NCI-H510A (cell line): Measurements from ENCODE around the gene ABCC4.

ENCODE experiments used
- DNase-seq: peaks from one replicate; lab custom pipeline; 2025; lab: John Stamatoyannopoulos, UW

Gene ABCC4, protein sequence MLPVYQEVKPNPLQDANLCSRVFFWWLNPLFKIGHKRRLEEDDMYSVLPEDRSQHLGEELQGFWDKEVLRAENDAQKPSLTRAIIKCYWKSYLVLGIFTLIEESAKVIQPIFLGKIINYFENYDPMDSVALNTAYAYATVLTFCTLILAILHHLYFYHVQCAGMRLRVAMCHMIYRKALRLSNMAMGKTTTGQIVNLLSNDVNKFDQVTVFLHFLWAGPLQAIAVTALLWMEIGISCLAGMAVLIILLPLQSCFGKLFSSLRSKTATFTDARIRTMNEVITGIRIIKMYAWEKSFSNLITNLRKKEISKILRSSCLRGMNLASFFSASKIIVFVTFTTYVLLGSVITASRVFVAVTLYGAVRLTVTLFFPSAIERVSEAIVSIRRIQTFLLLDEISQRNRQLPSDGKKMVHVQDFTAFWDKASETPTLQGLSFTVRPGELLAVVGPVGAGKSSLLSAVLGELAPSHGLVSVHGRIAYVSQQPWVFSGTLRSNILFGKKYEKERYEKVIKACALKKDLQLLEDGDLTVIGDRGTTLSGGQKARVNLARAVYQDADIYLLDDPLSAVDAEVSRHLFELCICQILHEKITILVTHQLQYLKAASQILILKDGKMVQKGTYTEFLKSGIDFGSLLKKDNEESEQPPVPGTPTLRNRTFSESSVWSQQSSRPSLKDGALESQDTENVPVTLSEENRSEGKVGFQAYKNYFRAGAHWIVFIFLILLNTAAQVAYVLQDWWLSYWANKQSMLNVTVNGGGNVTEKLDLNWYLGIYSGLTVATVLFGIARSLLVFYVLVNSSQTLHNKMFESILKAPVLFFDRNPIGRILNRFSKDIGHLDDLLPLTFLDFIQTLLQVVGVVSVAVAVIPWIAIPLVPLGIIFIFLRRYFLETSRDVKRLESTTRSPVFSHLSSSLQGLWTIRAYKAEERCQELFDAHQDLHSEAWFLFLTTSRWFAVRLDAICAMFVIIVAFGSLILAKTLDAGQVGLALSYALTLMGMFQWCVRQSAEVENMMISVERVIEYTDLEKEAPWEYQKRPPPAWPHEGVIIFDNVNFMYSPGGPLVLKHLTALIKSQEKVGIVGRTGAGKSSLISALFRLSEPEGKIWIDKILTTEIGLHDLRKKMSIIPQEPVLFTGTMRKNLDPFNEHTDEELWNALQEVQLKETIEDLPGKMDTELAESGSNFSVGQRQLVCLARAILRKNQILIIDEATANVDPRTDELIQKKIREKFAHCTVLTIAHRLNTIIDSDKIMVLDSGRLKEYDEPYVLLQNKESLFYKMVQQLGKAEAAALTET (N-terminal part only)

DNA sequence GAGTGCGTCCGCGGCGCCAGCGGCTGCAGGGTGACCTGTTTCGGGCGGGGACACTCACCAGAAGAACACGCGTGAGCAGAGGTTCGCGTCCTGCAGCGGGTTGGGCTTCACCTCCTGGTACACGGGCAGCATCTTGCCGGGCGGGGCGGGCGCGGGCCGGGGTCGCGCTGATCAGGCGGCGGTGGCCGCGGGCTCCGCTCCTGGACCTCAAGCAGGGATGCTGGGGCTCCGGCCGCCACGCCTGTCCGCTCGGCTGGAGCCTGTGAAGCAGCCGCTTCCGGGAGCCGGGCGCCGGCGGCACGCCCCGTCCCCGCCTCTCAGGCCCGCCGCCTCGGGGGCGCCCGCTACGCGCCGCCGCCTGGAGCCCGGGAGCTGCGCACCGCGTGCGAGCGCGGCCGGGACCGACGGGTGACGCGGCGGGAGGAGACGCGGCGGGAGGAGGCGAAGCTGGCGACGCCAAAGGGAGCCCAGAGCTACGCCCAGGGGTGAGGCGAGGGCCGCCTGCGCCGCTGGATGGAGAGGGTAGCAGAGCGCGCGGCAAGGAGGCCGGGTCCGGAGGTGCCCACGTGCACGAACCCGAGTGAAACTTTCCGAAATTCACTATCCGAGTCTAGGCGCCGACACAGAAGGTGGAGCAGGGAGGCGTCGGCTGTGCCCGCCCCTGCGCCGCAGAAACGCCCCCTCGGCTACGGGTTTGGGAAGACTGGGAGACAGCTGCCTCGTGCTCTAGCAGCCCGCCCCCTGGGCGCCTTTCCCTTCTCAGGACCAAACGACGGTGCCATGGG is at the start of gene ABCC4:
TSS of gene ABCC4 (minus strand) at position 269 of the 785 bp plus-strand sequence. CDS start at position 132, 137 bp downstream.
- DNase-seq: peak; percentile 66

DNA sequence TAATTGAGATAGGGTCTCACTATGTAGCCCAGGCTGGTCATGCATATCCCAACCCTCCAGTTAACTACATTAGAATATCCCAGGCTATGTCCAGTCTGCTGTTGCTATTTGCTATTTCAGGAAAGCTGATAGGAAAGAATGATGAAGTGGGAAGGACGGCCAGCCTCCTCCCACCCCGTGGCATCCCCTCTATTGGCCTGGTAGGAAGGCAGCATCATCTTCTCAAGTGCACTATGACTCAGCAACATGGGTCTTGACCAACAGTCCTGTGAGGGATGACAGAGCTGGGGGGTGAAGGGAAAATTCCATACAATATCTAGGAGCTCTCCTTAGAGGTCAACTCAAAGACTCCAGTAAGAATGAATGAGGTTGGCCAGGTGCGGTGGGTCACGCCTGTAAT is 48.0 kb upstream of the ABCC4 start:
- no peak for DNase-seq

DNA sequence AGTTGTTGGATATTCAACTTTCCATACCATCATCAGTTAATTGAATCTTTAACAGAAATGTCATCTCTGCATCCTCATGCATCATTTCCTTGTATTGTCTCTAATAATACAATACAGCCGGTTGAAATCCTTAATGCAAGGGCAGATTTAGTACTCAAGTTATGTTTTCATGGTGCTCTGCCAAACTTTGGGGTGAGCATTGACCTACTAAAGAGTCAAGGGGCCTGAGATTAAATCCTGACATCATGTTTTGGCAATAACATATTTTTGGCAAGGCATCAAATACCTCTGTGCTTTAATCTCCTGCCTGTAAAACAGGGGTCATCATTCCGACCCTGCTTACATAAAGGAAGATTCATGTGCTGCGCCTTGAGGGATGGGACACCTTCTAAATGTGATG is 42.7 kb upstream of the ABCC4 start:
- no peak for DNase-seq

DNA sequence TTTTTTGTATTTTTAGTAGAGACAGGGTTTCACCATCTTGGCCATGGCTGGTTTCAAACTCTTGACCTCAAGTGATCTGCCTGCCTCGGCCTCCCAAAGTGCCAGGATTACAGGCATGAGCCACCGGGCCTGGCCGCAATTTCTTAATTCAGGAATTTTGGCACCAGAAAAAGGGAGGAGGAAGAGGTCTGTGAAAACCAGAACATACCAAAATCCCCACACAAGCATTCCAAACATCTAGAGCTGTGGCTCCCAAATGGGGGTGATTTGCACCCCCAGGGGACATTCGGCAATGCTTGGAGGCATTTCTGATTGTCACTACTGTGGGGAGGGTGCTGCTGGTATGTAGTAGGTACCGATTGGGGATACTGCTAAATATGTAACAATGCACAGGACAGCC is 40.2 kb upstream of the ABCC4 start:
- DNase-seq: no peak

DNA sequence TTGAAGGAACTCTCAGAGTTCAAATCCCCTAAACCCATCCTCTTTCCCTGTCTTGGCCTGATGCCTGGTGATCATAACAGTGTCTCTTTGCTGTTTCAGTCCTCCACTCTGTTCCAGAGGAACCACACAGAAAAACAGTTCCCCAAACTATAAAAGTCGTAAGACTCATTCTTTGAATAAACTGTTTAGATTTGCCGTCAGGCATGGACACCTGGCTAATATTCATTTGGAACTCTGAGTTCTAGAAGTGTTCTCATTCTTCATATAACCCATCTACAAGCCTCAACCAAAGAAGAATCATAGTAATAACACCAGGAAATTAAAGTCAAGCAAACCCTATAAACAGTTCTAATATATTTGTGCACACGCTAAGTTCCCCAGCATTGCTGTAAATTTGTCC is 37.7 kb upstream of the ABCC4 start:
- no peak for DNase-seq

DNA sequence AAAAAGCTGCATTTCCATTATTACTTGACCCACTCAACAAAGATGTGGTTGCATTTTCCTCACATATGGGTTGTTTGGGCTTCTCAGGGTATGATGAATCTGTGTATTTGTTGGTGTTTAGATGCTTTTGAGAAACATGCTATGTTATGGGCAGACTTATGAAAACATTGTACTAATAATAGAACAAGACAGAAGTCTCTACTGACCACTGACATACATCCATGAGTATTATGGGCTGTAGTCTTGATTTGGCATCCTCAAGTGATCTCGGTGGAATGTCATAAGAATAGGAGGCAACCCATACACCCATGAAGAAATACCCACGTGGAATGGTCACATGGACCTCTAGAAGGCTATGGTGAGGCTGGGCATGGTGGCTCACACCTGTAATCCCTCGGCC is 36.3 kb upstream of the ABCC4 start:
- DNase-seq: no peak

DNA sequence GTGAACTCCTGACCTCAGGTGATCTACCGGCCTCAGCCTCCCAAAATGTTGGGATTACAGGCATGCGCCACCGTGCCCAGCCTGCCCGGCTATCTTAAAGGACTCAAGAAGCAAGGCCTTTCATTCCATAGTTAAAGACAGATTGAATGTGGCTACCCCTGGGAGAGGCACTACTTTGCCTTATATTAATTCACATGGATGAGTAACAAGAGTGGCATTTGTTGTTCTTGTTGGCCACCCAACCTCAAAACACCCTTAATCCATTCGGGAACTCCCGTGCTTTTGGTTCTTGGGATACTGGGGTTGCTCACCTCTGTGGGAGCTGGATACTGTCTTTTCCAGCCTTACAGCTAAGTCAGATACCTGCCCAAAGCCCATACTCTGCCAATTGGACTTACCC is 34.4 kb upstream of the ABCC4 start:
- DNase-seq: no peak

DNA sequence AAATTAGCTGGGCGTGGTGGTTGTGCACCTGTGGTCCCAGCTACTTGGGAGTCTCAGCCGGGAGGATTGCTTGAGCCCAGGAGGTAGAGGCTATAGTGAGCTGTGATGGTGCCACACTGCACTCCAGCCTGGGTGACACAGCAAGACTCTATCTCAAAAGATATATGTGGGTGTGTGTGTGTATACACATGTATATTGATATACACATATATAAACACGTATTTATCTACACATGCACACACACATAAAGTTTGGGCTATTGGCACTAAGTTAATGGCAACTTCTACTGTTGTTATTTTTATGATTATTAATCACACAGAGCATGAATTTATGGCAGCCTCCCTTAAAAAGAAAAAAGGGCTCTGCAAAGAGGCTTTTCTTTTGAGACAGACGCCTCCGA is 27.1 kb upstream of the ABCC4 start:
- DNase-seq: no peak

DNA sequence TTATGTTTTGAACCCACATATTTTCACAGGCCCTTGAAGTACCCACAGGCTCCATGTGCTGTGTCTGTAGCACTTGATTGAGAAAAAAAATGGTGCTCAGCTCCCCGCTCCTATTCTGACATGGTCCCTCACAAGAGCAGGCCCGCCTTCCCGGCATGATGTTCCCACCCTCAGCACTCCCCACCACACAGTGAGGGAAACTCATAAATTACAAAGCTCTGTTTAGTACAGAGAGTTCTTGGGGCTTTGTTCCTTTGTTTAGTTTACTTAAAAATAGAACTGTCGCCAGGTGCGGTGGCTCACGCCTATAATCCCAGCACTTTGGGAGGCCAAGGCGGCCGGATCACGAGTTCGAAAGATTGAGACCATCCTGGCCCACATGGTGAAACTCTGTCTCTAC is 25.9 kb upstream of the ABCC4 start:
- no peak for DNase-seq

DNA sequence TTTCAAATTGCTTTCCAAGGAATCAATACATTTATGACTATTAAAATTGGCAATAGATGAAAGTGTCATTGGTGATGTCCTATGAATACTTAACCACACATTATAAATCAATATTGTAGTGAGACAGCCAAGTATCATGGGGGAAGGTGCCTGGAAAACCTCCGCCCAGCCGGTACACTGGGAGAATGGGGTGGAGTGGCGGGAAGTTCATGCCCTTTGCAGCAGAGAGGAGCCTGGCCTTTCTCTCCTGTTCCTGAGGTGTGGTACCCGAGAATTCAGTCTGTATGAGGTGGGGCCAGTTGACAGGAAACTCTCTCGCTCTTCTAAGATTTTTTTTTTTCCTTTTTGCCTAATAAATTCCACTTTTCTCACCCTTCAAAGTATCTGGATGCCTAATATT is 25.4 kb upstream of the ABCC4 start:
- no peak for DNase-seq

DNA sequence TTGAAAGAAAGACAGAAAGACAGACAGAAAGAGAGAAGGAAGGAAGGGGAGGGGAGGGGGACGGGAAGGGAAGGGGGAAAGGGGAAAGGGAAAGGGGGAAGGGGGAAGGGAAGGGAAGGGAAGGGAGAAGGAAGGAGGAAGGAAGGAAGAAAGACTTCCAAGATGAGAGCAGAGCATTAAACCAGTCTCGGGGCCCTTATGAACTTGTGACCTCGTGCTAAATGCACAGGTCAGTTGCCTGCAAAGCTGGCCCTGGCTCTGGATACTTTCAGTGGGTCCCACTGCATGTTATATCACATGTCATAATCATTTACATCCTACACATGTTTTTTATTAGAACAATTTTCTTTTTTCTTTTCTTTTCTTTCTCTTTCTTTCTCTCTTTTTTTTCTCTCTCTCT is 24.2 kb upstream of the ABCC4 start:
- DNase-seq: no peak

DNA sequence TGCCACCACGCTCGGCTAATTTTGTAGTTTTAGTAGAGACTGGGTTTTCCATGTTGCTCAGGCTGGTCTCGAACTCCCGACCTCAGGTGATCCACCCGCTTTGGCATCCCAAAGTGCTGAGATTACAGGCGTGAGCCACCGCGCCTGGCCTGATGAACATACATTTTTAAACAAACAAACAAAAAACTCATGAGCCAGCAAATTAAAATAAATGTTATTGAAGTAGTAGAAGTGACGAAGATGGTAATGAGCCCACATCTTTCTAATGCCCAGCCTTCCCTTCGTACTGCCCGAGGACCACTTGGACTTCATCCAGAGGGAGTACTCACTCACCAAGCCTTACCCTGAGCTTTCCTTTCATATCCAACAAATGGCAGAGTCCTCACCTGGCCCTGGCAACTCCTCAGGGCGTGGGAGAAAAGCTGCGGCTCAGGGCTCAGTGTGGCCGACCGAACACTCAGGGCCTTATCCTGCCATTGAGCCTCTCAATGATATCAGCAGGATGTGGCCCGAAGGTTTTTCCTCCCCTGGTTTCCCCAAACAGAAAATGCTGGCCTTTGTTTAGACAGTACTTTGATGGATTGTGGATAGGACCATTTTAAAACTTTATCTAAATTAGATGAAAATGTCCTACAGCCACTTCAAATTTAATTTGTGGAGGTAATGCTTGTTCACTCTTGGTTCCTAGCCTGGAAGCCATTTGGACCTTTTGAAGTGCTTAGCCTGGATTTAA is 22.8 kb upstream of the ABCC4 start:
- no peak for DNase-seq

DNA sequence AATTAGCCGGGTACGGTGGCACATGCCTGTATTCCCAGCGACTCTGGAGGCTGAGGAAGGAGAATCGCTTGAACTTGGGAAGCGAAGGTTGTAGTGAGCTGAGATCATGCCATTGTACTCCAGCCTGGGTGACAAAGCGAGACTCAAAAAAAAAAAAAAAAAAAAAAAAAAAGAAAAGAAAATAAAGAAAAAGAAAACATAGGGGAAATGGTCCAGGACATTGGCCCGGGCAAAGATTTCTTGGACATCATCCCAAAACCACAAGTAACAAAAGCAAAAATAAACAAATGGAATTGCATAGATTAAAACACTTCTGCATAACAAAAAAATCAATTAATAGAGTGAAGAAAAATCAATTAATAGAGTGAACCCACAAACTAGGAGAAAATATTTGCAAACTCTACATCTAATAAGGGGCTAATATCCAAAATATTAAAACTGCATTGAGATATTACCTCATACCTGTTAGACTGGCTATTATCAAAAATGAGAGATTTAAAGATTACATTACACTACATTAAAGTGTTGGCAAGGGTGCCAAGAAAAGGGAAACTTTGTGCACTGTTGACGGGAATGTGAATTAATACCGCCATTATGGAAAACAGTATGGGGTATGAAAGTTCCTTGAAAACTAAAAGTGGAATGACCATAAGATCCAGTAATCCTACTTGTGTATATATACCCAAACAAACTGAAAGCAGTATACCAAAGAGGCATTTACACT is 18.5 kb upstream of the ABCC4 start:
- no peak for DNase-seq

DNA sequence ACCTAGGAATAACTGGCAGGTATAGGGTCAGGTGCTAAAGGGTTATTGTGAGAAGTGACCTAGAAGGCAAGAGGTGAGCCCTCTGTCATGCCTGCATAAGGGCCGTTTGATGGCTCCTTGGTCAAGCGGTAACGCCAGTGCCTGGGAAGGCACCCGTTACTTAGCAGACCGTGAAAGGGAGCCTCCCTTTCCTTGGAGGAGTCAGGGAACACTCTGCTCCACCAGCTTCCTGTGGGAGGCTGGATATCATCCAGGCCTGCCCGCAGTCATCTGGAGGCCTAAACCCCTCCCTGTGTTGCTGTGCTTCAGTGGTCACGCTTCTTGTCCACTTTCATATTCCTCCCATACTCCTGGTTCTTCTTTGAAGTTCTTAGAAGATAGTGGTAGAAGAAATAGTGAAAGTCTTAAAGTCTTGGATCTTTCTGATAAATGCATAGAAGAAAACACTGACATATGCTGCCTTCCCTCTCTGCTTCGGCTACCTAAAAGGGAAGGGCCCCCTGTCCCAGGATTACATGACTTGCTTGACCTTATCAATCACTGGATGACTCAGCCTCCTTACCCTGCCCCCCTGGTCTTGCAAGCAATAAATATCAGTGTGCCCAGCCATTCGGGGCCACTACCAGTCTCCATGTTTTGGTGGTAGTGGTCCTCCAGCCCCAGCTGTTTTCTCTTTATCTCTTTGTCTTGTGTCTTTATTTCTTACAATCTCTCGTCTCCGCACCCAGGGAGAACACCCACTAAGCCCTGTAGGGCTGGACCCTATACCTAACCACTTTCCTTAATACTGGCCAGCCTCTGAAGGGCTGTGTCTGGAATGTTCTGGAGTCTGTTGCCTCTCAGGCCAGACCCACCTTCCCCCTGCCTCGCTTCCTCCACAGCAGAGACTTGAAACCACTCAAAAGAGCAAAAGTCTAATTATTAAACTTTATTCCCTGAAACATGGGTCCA is 16.1 kb upstream of the ABCC4 start:
- no peak for DNase-seq

DNA sequence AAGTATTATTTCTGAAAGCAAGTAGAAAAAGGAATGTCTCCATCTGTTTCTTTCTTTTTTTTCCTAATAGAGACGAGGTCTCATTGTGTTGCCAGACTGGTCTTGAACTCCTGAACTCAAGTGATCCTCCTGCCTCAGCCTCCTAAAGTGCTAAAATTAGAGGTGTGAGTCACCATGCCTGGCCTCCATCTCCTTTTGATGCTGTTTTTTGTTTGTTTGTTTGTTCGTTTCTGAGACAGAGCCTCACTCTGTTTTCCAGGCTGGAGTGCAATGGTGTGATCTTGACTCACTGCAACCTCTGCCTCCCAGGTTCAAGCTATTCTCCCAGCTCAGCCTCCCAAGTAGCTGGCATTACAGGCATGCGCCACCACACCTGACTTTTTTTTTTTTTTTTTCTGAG is 14.5 kb upstream of the ABCC4 start:
- DNase-seq: no peak

DNA sequence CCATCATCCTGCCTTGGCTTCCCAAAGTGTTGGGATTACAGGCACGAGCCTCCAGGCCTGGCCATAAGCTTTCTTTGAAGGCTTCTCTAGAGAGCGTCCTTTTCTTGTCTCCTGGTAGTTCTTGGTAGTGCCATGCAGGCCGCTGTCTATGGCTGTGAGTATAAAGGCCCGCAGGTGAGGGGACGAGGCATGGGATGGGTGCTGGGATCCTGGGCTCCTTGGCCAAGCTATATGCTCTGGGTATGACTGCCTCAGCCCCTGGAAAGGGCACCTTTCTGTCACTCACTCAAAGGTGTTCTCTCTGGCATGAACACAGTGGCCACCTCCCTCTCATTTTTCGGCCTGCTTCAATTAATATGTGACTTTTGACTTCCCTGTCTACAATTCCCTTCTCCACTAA is 6.3 kb upstream of the ABCC4 start:
- no peak for DNase-seq

DNA sequence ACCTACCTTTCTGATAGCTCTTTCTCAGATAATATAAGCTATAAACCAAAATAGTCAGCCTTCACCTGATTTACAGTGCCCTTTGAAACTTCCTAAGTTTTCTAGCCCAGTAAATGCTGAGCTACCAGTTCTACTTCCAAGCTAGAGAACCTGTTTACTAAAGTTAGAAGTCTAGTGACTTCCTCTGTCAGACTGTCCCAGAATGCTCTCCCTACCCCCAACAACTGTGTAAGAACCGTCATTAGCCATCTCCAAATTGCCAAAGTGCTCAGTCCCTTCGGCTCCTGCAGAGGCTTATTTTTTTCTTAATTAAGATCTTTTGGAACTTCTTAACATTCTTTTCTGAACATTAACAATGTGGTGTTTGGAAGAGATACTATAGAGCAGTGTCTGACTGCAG is 3.2 kb upstream of the ABCC4 start:
- DNase-seq: no peak

DNA sequence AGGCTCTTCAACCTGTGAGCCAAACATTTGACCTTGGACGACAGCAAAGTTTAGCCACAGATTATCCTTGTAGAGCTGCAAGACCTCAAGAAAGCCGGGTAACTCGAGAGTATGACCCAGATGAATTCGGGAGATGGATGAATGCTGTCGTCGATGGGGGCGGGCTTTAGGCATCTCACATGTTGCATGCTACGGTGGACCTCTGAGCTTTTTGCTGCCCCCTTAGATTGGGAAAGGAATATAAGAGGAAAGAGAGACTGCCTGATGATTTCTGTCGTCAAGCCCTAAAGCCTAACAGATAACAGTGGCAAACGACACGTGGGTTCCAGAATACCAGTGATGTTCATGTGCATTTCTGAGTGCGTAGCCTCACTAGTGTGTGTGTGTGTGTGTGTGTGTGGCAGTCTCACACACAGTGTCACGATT is 730 bp upstream of the ABCC4 start:
- no peak for DNase-seq

DNA sequence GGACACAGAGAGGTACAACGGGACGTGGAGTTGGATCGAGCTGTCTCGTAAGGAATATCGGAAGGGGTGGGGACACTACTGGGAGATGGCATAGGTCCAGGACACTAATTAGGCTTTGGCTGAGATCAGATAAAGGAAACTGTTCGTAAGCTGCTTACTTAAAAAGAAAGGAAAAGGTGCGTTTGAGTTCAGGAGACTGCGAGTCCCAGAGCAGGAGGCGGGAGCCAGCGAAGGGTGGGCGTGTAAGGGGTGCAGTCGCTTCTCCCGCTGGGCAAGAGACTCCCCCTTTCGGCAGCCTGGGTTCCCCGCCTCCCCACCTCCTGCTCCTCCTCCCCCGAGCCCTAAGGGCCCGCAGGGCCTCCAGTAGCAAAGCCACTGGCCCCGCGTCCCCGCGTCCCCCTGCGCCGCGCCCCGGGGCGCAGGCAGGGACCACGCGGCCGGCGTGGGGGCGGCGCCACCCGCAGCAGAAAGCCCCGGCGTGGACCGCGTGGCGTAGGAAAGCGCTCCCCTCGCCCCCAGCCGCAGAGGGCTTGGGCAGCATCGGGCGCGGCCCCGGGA is 547 bp downstream of the ABCC4 start:
- no peak for DNase-seq
